Kasumi-1 (cell line): Measurements from ENCODE around the gene PIK3C2B.
A peak's percentile ranks its signal among the peaks of the same experiment; 100 is the strongest.

Experiments
- DNase-seq, 2 experiments: peaks; one replicate each; lab custom pipeline; 2025; lab: John Stamatoyannopoulos, UW

The PIK3C2B gene

GRCh38 chr1:204478172-204478899 lies 16.3 kb downstream of the PIK3C2B start:
- DNase-seq, result peak; percentile 18 to 20

GRCh38 chr1:204477036-204477740 lies 17.4 kb downstream of the PIK3C2B start:
- DNase-seq, result no peak

DNA sequence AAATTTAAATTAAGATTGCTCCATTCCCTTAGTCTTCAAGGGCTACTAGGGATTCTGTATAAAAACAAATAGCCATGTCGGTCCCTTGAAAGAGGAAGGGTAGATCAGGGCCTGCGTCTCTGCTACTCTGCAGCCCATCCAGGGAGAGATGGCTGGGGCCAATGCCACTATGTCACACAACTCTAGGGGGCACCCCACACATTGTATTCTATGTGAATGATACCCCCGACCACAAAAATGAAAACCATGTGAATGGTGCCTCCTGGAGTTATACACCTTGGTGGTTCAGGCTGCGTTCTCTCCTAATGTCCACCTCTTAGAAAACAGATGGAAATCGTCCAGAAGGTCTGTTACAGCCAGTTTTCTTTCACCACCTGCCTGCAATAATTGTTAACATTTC lies 18.0 kb downstream of the PIK3C2B start:
- DNase-seq, result no peak

GRCh38 chr1:204475656-204476432 lies 18.8 kb downstream of the PIK3C2B start:
- DNase-seq, result peak; percentile 58 to 72

- DNase-seq, result no peak
Observed at GRCh38 chr1:204473400-204473965, 21.1 kb downstream of the PIK3C2B start.

- no peak for DNase-seq
Observed at GRCh38 chr1:204472660-204473059, 21.9 kb downstream of the PIK3C2B start.

- DNase-seq, result no peak
Observed at GRCh38 chr1:204471687-204472086, 22.9 kb downstream of the PIK3C2B start.

- DNase-seq, result no peak
Observed at GRCh38 chr1:204469304-204469703, 25.3 kb downstream of the PIK3C2B start.

DNA sequence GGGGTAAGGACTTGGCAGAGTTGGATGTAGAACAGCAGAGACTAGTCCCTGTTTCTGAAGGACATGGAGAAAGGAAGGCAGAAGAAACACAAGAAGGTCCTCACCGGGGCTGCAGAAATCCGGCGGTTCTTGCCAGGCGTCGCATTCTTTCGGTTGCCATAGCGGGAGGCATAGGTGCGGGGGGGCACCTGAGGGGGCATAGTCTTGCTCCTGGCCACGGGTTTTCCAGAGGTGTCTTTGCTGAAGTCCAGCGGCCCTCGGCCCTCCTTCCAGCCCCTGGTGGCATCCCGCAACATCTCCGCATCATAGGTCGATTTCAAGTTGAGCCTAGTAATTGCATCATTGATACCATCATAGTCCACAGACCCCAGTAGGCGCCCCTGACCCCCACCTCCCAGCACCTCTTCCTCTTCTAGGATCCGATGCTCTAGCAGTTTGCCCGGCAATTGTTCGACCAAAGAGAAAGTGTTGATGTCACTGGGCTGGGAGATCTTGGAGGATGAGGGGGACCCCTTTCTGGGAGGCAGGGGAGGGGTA lies 25.8 kb downstream of the PIK3C2B start:
- DNase-seq, result no peak

DNA sequence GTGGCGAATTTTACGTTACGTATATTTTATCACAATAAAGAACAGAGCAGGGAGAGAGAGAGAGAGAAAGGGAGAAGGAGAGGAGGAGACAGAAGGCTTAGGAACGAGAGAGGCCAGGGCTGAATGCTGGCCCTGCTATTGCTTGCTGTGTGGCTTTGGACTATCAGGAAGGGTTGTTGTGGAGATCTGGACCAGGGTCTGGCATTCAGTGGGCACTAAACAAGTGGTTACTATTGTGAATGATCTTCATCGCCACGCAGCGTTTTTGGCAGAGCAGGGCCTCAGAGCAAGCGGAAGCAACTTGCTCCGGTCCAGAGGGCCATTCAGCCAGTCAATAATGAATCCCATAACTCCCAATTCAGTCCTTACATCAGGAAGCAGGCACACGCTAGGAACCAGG lies 26.4 kb downstream of the PIK3C2B start:
- DNase-seq, result no peak

- no peak for DNase-seq
Observed at GRCh38 chr1:204466416-204467405, 27.9 kb downstream of the PIK3C2B start.

DNA sequence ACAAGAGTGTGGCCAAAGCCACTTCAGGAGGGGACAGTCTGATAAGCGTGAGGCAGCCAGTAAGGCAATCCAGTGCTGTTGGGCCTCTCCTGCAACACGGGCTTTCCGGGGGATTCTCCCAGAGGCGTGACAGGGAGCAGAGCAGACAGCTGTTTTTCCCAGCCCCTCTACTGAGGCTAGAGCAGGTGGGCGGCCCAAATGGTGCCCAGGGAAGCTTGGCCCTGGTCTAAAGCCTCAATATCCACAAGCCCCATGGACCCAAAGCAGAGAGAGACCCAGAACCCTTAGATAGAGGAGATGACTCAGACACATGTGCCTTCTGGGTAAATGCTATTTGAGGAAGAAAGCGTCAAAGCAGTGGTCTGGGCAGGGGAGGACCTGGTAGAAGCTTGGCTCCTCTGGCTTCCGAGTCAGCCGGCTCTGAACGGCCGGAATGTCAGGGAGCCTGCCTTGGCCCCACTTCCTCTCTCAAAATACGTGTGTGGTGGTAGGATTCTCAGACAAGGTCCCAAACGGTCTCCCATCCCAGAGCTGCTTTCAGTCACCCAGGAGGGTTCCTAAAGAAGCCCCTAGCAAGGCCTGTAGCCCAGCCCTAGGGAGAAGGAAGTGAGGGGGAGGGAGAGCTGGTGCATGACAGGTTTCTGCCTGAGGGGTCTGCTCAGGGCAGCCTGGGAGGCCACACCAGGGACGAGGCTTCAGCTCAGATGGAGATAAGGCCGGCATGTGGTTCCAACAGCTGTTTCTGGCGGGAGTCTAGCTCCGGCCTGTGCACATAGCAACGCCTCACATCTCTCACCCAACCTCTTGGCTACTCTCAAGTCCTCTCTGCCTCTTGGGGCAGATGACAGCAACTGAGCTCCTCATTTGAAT lies 28.8 kb downstream of the PIK3C2B start:
- DNase-seq, result peak; percentile 93 to 96

DNA sequence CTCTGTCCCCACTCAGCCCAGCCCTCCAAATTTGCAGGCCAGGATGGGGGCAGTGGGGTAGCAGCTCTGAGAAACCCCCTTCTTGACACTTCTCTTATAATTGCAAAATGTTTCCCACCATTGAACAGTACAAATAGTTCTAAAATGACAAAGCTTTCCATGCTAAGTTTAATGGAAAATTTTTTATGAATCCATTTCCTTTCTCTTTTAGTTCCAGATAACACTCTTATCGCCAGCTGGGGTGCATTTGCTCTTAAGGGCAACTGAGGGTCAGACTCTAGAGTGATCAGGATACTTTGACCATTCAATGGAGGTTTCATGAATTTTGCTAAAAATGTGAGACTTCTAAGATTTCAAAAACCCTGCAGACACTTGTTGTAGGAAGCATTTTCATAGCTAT lies 29.9 kb downstream of the PIK3C2B start:
- no peak for DNase-seq

DNA sequence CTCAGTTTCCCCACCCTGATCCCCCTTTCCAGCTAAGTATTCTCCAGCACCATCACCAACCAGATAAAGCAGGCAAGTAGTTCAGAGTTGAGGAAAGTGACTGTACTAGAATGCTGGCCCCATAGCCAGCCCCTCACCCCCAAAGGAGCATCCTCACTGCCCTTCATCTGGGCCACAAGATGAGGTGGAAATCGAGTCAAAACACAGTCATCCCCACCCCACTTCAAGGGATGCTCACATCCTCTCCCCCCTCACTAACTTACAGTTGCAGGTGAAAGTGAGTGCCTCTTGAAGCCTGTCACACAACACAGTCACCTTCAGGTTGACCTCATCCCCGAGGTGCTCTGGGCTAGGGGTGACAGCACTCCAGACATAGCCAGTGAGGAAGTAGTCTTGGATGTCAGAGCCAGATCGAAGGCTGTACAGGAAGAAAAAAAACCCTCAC lies 30.4 kb downstream of the PIK3C2B start:
- DNase-seq, result peak in 1 of 2 experiments; percentile 36

DNA sequence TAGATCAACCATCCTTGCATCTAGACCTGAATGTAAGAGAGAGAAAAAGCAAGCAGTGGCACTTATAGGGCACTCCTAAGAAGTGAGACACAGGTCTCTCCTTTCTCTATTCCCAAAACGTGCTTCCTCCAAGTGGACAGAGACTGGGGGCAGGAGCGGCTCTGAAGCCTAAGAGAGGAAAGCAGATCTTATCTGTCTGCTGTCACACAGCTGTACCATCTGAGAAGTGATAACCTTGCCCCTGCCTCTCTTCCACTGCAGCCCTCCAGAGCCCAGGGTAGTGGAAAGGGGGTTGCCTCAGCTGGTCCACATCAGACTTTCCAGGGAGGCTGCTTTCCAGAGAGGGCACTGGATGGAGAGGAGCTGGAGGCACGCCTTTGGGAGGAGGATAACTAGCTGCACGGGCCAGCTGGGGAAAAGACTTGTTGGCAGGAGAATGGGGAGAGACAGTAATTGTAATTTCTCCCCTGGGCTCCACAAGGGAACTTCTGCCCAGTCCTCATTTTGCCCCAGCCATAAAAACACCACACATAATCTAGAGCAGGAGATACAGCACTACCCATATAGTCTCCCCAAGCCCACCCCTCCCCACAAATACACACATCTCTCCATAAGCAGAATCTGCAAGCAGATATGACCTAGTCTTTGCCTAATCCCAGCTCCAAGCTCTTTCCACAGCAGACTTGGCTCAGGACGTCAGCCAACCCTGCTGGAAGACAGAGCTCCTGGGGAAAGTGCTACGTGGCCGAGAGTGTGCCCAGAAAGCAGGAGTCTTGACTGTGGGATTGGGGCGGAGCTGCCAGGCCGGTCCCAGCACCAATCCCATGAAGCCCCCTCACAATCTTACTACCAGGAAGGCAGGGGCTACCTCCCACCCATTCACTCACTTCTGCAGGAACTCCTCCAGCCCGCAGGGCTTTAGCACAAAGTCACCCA lies 31.2 kb downstream of the PIK3C2B start:
- DNase-seq, result no peak

- DNase-seq, result no peak
Observed at GRCh38 chr1:204462229-204462561, 32.4 kb downstream of the PIK3C2B start.

GRCh38 chr1:204461331-204462228 lies 33.0 kb downstream of the PIK3C2B start:
- peak; percentile 94 to 96 for DNase-seq

- no peak for DNase-seq
Observed at GRCh38 chr1:204460346-204460745, 34.3 kb downstream of the PIK3C2B start.
